ENCODE measurements around the gene MYMX. TPM values are rescaled to one million over a fixed set of nuclear protein-coding genes. Genes with fewer than 3 reads are reported as not detected.
A peak's percentile ranks its signal among the peaks of the same experiment; 100 is the strongest.

MYMX gene
- total and polyA plus RNA-seq, 2 of the 4 experiments (the other 2 are of a cell fraction), result not detected

DNA sequence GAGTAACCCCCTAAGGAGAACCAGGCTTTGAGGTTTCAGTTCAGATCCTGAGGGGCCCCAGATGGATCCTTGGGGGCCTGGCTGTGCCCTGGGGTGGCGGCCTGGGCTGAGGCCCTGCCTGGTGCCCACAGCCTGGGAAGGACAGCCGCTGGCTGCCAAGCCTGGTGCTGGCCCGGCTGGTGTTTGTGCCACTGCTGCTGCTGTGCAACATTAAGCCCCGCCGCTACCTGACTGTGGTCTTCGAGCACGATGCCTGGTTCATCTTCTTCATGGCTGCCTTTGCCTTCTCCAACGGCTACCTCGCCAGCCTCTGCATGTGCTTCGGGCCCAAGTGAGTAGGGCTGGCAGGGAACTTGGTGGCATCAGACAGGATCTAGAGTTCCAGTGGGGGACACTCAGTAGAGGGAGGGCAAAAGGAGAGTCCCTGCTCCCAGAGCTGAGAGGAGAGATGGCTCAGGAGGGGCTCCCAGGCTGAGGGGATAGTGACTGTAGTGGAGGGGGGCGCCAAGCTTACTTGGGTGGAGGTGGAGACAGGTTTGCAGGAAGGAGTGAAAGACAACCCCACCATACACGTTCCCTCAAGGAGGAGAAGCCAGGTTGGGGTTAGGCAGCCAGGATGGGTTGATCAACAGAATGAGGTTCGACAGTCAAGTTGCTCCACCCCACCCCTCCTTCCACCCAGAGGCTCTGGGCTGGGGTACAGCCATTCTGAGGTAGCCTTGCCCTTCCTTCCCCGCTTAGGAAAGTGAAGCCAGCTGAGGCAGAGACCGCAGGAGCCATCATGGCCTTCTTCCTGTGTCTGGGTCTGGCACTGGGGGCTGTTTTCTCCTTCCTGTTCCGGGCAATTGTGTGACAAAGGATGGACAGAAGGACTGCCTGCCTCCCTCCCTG is 16.2 kb downstream of the MYMX start:
- Histone ChIP-seq H4K91ac (ENCODE audit: insufficient read depth, low read depth, low read length) (no peak overlapping the region), H3K4me3 (ENCODE audit: insufficient read depth, low read depth, low read length) (no peak overlapping the region), H3K79me1 (ENCODE audit: low read depth in 1 of 2, low read length in 2 of 2) (0 out of 4 replicates have a peak, but pooled peaks cover 0 to 4% of the 10 kb centered on the region in 2 experiments), H3K9me1 (ENCODE audit: insufficient read depth, low read length) (peaks cover 4% of the 10 kb centered on the region), H4K20me1 (ENCODE audit: insufficient read depth, low read length) (no peaks in the 10 kb centered on the region), H2AFZ (replicated peaks; ENCODE audit: low read length, poor library complexity) (no peak overlapping the region), H3K27me3 (ENCODE audit: control insufficient read depth, insufficient read depth, low read length) (no peaks in the 10 kb centered on the region), H3K9ac (ENCODE audit: low read depth, low read length) (no peak overlapping the region), H4K8ac (ENCODE audit: low read depth in 2 of 2, low read length in 2 of 2) (no peak overlapping the region), H3K18ac (ENCODE audit: low read depth, low read length) (no peak overlapping the region), H2BK15ac (ENCODE audit: low read depth, low read length) (no peak overlapping the region), H3K56ac (ENCODE audit: extremely low read depth, insufficient read depth, low read length) (no peak overlapping the region), H3K4me2 (ENCODE audit: low read depth, low read length) (no peak overlapping the region), H3K27ac (ENCODE audit: insufficient read depth, low read length) (no peak overlapping the region), H3K14ac (replicated peaks; ENCODE audit: low read depth, low read length) (no peak overlapping the region), H3K36me3 (ENCODE audit: control insufficient read depth, insufficient read depth, low read length) (peaks cover 2% of the 10 kb centered on the region; the same call in 1 of the 2 replicates), H2BK5ac (ENCODE audit: low read depth, low read length, poor library complexity, severe bottlenecking) (no peak overlapping the region), H2AK9ac (replicated peaks; ENCODE audit: low read depth, low read length, poor library complexity) (peak overlapping the region; percentile 52), H2BK120ac (ENCODE audit: low read depth, low read length) (no peak overlapping the region), H2BK20ac (ENCODE audit: low read depth, low read length) (no peak overlapping the region), H4K5ac (ENCODE audit: low read depth, low read length) (no peak overlapping the region), H3K4me1 (ENCODE audit: control insufficient read depth, insufficient read depth, low read length) (peaks cover 14% of the 10 kb centered on the region), H3K23ac (ENCODE audit: low read depth, low read length) (no peak overlapping the region), H3K9me3 (ENCODE audit: control insufficient read depth, insufficient read depth, low read length) (no peaks in the 10 kb centered on the region), H2AK5ac (ENCODE audit: low read depth, low read length) (no peak overlapping the region), H3K4ac (ENCODE audit: low read depth, low read length) (no peak overlapping the region)
- CTCF ChIA-PET, result interaction anchor here (0.6 kb wide), 1 partner anchor 43 kb away, joined by 4 read pairs; no protein-coding TSS in a partner anchor
- POLR2A ChIA-PET (ENCODE audit: unreplicated experiment), result no interaction called here
- intact Hi-C loops (cut with micrococcal nuclease), result no loop called here
- WGBS, 2 experiments (ENCODE audit: extremely low coverage in 2 of 2, insufficient read length in 1 of 2), result 97% methylated on average over 6 of the region's 16 CpGs; no CpG with 5 or more reads in 1 of the 2 experiments
- TF ChIP-seq ELK1 (IDR thresholded peaks at IDR 0.05; ENCODE audit: borderline replicate concordance, low read depth, low read length) (no peak), CTCF (conservative IDR thresholded peaks at IDR 0.05; ENCODE audit: low read depth, low read length) (no peak), USF2 (IDR thresholded peaks at IDR 0.05; ENCODE audit: low read depth, low read length) (no peak), MAFK (IDR thresholded peaks at IDR 0.05; ENCODE audit: low read depth, low read length) (no peak)
- BruUV-seq (replicated peaks), result no TSS peak
- ATAC-seq (ENCODE audit: low read depth) (no peak), DNase-seq (no peak)
- dilution Hi-C loops (cut with HindIII; ENCODE audit: low sequenced_read_pairs, unreplicated experiment), result no loop called here
- in situ Hi-C loops (cut with MboI; ENCODE audit: low sequenced_read_pairs), result loop anchor here (5.0 kb wide), 1 partner anchor 61 kb away; no protein-coding TSS in a partner anchor

Data from IMR-90 (cell line).